8988T (cell line): ENCODE data around the gene SMAD4.
"Not testable (repeated sequence)": the region's sequence is repeated elsewhere in the genome, so short reads cannot be mapped to it uniquely, and the experiment has no call there.

Experiments
- DNase-seq: peaks from one replicate; pipeline ENCODE4 v3.0.0; 2011

SMAD4 gene

DNA sequence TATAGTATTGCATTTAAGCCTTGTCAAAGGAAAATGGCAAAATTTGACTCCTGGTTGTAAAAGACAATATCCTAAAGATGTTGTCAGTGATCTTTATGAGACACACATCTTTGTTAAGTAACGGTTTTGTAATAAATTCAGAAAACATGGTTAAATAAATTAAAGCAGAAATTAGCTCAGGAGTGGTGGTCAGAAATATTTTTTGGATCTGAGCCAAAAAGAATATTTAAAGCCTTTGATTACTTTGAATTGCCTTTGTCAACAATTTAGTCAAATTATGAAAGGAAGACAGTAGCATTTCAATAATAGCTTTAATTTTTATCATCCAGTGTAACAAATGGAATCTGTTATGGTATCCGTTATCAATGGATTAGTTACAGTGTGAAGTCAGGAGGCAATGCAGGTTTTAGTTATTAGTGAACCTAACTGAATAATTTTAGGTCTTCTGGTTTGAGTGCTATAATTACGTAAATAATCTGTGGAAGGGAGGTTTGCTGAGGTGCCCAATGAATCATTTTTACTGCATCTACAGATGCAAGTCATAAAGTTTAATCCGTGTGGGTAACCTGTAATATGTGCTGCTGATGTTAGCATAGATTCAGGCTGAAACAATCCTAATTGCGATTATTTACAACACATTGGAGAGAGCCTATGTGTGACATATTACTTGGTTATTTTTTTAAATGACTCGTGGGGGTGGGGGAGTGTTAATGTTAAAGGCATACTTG, 42.7 kb downstream of the SMAD4 start:
- DNase-seq, result no peak

DNA sequence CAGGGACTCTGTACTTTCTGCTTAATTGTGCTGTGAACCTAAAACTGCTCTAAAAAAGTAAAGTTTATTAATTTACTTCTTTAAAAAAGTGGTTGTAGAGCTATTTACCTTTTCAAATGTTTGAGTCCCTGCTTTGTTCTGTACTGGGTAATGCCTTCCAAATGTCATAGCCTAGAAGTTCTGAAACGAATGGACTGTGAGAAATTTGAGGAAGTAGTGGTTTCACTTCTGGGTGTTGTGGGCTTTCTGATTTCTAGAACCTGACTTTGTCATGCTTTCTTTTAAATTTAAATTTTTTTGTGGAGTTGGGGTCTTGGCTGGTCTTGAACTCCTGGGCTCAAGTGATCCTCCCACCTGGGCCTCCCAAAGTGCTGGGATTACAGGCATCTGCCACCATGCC, 44.6 kb downstream of the SMAD4 start:
- no peak for DNase-seq

DNA sequence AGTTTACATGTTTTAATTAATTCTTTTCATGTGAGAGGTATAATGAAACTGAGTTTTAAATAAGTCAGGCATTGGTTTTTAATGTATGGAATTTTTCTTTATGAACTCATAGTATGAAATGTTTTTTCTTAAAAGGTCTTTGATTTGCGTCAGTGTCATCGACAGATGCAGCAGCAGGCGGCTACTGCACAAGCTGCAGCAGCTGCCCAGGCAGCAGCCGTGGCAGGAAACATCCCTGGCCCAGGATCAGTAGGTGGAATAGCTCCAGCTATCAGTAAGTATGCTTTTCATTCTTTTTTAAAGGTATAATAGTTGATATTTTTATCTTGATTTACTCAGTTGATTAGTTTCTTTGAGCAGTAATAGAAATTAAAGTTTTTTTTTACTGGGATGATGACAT, 46.5 kb downstream of the SMAD4 start:
- DNase-seq, result no peak

DNA sequence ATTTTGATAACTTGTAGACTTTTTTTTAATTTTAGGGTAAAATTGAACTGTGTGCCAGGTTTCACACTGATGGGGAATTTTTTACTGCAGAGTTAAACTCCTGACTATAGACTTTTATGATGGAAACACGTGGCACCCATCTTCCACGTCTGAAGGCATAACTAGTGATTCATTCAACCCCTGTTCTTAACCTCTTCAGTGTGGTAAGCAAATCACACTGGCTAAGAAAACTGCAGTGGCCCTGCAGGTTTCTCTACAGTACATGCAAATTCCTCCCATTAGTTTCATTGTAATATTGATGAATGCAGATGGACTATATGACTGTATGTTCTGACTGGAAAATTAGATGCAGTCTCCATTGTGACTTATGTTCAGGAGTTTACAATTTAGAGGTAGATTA, 47.2 kb downstream of the SMAD4 start:
- DNase-seq, result no peak

DNA sequence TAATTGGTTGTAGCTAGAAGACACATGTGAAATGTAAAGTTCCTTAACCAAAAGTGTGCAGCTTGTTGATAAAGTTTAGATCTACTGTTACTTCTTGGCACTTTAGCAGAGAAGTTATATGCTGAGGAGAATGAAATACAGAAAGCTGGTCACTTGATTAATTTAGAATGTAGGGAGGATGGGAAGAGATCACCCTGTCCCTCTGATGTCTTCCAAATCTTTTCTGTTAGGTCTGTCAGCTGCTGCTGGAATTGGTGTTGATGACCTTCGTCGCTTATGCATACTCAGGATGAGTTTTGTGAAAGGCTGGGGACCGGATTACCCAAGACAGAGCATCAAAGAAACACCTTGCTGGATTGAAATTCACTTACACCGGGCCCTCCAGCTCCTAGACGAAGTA, 48.0 kb downstream of the SMAD4 start:
- no peak for DNase-seq

DNA sequence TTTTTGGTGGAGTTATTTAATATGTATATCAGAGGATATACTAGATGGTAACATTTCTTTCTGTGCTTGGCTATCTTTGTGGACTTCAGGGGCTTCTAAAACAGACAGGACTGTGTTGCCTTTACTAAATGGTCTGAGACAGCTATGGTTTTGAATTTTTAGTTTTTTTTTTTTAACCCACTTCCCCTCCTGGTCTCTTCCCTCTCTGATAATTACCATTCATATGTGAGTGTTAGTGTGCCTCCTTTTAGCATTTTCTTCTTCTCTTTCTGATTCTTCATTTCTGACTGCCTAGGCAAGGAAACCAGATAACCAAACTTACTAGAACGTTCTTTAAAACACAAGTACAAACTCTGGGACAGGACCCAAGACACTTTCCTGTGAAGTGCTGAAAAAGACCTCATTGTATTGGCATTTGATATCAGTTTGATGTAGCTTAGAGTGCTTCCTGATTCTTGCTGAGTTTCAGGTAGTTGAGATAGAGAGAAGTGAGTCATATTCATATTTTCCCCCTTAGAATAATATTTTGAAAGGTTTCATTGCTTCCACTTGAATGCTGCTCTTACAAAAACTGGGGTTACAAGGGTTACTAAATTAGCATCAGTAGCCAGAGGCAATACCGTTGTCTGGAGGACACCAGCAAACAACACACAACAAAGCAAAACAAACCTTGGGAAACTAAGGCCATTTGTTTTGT, 52.7 kb downstream of the SMAD4 start:
- DNase-seq, result no peak

DNA sequence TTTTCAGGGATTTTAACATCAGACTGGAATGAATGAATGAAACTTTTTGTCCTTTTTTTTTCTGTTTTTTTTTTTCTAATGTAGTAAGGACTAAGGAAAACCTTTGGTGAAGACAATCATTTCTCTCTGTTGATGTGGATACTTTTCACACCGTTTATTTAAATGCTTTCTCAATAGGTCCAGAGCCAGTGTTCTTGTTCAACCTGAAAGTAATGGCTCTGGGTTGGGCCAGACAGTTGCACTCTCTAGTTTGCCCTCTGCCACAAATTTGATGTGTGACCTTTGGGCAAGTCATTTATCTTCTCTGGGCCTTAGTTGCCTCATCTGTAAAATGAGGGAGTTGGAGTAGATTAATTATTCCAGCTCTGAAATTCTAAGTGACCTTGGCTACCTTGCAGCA, 53.4 kb downstream of the SMAD4 start:
- DNase-seq, result no peak

DNA sequence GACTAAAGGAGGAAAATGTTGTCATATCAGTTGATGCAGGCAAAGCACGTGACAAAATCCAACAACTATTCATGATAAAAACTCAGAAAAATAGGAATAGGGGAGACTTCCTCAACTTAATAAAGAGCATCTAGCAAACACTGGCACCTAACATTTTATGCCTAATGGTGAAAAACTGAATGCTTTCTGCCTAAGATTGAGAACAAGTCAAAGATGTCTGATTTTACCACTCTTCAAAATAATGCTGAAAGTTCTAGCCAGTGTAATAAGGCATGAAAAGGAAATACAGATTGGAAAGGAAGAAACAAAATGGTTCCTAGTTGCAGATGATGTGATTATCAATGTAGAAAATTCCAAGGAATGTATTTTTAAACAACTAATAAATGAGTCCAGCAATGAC, 58.4 kb downstream of the SMAD4 start:
- no peak for DNase-seq

DNA sequence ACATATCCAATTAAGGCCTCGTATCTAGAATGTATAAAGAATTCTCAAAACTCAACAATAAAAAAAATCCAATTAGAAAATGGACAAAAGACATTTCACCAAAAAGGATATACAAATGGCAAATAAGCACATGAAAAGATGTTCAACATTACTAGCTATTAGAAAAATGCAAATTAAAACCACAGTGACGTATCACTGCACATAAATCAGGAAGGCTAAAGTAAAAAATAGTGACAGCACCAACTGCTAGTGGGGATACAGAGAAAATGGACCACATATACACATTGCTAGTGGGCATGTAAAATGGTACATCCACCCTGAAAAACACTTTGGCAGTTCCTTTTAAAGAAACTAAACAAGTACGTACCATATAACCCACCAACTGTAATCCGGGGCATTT, 59.7 kb downstream of the SMAD4 start:
- DNase-seq, result no peak

DNA sequence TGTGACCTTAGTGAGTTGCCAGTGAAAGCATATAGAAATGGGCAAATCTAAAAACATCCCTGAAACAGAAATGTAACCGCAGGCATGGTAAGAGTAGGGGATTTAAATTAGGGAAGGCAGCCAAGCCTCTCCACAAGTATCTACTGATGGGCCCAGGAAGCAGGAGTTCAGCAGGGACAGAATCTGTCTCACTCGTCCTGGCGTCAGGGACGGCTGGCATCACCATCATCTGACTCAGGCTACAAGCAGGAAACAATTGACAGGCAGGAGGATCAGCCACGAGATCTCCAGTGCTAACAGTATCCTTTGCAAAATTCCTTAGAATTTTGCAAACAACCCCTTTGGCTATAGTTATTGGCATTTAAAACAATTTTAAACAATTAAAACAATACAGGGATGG, 61.3 kb downstream of the SMAD4 start:
- no peak for DNase-seq

DNA sequence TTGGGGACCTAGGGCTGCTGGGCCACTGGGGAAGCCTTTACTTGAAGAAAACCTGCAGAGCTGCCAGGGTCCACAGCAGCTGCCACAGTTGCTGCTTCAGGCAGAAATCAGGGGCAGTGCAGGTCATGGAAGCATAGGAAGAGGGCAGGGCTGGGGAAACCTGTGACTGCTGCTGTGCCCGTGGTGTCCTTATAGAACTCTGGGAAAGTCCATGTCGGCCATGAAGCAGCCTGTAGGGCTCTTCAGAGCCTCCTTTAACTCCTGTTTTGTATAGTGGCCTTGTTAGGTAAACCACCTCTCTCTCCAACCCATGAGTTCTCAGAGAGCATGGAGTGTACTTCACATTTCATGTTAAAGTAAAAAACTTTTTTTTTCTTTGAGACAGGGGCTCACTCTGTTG, 62.1 kb downstream of the SMAD4 start:
- no peak for DNase-seq

DNA sequence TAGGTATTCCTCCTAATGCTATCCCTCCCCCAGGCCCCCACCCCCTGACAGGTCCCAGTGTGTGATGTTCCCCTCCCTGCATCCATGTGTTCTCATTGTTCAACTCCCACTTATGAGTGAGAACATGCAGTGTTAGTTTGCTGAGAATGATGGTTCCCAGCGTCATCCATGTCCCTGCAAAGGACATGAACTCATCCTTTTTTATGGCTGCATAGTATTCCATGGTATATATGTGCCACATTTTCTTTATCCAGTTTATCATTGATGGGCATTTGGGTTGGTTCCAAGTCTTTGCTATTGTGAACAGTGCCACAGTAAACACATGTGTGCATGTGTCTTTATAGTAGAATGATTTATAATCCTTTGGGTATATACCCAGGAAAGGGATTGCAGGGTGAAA, 63.0 kb downstream of the SMAD4 start:
- not testable (repeated sequence) for DNase-seq

DNA sequence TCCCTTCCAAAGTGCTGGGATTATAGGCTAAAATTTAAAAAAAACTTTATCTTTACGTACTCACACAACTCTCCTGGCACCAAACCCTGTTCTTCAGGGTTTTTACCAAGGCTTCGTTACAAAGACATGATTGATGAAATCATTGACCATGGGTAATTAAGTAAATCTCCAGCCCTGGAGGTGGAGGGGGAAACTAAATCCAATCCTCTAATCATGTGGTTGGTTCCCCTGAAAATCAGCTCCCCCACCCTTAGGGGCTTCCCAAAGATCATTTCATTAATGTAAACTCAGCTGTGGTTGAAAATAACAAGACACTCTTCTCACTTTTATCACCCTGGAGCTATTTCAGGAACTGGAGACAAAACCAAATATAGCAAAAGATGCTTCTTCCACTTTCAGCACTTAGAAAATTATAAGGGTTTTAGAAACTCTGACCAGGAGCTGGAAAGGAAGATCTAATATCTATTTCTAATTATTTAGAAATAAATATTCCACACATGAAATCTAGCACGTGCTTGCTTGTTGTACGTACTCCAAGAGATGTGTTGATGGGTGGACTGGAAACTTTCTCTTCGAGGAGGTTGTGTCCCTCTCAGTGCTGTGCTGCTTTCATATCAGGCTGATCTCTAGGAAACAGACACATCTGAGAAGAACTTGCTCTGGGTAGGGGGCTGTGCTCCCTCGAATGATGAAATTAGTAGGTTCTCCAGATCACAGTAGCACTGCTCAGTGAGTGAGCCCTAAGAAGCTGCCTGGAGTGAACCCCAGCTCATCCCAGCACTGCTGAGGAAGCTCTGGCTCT, 67.2 kb downstream of the SMAD4 start:
- no peak for DNase-seq

DNA sequence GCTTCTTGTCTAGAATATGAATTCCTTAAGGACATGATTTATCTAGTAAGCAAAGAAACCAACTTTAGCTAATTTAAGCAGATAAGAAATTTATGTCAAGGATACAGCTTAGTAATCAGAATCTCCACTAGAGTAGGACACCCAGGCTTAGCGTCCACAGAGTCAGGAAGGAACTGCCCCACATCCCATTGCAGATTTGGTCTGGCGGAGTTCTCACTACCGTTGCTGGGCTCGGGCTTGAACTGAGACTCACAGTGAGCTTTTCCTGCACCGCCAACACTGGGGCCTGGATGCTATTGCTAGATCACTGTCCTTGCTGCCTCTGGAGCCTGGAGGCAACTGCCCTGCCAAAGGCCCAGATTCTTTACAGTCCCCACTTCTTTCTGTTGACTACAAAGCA, 68.1 kb downstream of the SMAD4 start:
- no peak for DNase-seq

DNA sequence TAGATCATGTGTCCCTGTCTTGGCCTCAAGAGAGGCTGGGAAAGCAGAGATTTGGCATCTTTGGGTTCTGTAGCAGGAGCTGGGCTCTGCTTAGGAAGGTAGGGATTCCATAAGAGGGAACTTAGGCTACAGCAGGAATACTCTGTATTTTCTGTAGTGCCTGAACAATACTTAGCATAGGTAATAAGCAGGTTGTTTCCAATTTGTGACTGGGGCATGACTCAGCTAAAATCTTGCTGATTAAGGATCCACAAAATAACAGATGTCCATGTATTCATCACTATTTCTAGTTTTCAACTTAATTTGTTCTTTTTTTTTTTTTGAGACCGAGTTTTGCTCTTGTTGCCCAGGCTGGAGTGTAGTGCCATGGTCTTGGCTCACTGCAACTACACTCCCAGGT, 68.5 kb downstream of the SMAD4 start:
- DNase-seq, result no peak

DNA sequence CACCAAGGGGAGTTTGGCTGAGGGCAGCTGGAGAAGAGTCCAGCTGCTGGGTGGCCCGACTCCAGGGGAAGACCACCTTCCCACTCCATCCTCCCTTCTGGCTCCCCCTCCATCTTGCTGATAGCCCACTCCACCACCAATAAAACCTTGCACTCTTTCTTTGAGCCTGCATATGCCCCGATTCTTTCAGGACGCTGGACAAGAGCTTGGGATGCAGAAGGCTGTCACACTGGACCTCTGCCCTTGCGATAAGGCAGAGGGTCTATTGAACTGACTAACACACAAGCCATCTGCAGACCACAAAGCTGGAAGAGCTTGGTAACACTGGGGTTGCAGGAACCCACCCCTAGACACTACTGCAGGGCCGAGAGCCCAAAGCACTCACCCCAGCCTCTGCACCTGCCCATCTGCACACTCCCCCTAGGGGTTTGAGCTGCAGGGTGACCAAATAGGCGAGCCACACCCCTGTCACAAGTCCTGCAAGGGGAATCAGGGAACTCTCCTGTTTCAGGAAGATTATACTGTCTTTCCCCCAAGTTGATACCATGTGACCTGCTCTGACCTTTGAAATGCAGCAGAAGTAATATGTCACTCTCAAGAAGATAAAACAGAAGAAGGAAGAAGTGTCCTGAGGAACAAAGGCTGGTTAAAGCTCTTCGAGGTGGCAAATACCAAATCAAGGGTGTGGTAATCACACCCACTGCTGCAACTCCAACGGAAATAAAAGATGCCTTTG, 70.5 kb downstream of the SMAD4 start:
- DNase-seq, result no peak

DNA sequence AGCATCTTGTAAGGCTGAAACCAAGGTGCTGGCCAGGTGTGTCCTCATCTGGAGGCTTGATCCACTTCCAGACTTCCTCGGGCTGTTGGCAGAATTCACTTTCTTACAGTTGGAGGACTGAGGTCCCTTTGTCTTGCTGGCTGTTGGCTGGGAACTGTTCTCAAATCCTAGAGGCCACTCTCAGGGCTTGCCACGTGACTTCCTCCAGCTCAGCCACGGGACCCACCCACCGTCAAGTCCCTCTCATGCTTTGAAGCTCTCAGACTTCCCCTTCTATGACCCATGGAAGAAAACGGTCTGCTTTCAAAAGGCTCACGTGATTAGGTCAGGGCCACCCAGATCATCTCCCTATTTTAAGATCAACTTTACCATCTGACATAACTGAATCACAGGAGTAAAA, 77.1 kb downstream of the SMAD4 start:
- no peak for DNase-seq

DNA sequence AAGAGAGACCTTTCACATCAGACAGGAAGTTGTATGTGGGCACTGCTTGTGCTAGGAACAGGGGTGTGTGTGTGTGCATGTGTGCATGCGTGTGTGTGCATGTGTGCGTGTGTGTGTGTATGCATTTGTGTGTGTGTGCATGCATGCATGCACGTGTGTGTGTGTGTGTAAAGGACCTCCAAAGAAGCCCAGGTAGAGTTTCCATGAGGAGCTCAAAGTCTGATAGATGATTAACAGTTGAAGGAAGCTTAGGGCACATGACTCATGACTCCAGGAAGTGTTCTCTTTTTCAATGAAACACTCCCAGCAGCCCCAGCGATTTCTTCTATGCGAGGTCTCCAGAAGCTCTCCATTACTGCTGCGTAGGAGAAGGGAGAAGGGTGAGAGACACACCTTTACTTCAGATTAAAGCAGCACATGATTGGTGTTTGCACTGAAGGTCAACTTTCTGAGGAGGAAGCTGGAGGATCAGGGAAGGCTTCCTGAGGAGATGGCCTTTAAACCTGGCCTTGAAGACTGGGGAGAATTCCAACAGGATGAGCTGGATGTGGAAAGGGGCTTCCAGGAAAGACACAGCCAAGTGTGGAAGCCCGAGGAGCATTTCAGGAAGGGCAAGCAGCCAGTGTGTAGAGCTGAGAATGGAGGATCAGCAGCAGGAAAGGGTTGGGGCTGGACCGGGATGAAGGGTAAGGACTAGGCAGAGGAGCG, 77.7 kb downstream of the SMAD4 start:
- no peak for DNase-seq

DNA sequence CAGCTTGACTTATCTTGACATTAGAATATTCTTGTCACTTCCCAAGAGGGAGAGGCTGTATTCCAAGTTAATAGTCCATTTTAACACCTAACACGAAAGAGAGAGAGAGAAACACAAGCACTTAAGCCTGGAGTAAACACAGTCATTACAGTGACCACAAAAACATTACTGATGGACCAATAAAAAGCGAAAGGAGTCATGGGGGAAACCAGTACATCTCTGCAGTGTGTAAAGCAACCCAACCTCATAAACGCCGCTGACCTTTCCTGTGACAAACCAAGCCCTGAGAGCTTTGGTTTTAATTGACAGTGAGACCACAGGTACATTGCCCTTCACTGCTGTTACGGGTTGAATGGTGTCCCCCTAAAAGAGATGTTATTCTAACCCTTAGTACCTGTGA, 78.3 kb downstream of the SMAD4 start:
- no peak for DNase-seq

DNA sequence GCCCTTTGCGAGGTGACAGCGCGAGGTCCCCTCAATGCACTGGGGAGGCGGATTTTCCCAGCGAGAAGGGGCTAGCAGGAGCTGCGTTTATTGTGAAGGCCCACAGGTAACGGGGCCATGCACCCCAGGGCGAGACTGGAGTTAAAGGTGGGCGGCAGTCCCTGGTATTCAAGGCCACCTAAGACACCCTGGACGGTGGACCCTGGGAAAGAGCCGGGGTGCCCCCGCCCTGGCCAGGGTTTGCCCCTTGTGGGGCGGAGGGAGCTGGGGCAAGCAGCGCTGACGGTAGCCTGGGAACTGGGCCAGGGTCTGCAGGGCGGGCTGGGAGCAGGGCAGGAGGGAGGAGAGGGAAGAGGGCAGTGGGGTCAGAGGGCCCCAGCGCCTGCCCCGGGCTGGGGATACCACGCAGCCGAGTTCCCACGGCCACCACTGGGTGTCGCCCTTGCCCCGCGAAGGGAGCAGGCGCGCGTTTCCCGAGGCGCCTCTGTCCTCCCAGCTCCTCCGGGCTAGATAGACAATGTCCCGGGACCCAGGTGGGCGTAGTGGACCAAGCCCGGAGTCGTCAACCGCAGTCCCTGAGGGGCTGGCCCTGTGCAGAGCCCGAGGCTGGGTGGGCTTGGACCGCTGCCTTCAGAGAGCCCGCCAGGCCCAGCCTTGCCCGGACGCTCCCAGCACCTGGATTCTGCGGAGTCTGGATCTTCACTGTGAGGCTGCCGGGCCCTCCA, 80.2 kb downstream of the SMAD4 start:
- peak; percentile 62 for DNase-seq

DNA sequence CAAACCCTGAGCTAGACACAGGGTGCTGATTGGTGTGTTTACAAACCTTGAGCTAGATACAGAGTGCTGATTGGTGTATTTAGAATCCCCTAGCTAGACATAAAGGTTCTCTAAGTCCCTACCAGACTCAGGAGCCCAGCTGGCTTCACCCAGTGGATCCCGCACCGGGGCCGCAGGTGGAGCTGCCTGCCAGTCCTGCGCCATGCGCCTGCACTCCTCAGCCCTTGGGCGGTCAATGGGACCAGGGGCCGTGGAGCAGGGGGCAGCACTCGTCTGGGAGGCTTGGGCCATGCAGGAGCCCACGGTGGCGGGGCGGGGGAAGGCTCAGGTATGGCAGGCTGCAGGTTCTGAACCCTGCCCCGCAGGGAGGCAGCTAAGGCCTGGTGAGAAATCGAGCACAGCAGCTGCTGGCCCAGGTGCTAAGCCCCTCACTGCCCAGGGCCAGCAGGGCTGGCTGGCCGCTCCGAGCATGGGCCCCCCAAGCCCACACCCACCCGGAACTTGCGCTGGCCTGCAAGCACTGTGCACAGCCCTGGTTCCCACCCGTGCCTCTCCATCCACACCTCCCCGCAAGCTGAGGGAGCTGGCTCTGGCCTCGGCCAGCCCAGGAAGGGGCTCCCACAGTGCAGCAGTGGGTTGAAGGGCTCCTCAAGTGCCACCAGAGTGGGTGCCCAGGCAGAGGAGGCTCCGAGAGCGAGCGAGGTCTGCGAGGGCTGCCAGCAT, 81.8 kb downstream of the SMAD4 start:
- DNase-seq, result not testable (repeated sequence)
